Epithelial cell of esophagus (primary cell): ENCODE data around the gene E4F1.

Experiments
- DNase-seq: peaks from one replicate; pipeline ENCODE4 v3.0.0; 2010; ENCODE audit warnings: low read depth
- H3K4me3 ChIP-seq: 2 replicates; pipeline ENCODE4 v1.5.1; 2011; ENCODE audit warnings: mild to moderate bottlenecking, low read length, control low read depth
- TF ChIP-seq, protein P1 (sequence below): IDR thresholded peaks from 2 replicates; pipeline ENCODE4 v1.5.1; 2011; ENCODE audit warnings: low read depth, mild to moderate bottlenecking, low read length, control low read depth, inconsistent platforms; ENCODE audit not compliant: insufficient read depth; ENCODE audit errors: missing control alignments

E4F1 gene, protein sequence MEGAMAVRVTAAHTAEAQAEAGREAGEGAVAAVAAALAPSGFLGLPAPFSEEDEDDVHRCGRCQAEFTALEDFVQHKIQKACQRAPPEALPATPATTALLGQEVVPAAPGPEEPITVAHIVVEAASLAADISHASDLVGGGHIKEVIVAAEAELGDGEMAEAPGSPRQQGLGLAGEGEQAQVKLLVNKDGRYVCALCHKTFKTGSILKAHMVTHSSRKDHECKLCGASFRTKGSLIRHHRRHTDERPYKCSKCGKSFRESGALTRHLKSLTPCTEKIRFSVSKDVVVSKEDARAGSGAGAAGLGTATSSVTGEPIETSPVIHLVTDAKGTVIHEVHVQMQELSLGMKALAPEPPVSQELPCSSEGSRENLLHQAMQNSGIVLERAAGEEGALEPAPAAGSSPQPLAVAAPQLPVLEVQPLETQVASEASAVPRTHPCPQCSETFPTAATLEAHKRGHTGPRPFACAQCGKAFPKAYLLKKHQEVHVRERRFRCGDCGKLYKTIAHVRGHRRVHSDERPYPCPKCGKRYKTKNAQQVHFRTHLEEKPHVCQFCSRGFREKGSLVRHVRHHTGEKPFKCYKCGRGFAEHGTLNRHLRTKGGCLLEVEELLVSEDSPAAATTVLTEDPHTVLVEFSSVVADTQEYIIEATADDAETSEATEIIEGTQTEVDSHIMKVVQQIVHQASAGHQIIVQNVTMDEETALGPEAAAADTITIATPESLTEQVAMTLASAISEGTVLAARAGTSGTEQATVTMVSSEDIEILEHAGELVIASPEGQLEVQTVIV

DNA sequence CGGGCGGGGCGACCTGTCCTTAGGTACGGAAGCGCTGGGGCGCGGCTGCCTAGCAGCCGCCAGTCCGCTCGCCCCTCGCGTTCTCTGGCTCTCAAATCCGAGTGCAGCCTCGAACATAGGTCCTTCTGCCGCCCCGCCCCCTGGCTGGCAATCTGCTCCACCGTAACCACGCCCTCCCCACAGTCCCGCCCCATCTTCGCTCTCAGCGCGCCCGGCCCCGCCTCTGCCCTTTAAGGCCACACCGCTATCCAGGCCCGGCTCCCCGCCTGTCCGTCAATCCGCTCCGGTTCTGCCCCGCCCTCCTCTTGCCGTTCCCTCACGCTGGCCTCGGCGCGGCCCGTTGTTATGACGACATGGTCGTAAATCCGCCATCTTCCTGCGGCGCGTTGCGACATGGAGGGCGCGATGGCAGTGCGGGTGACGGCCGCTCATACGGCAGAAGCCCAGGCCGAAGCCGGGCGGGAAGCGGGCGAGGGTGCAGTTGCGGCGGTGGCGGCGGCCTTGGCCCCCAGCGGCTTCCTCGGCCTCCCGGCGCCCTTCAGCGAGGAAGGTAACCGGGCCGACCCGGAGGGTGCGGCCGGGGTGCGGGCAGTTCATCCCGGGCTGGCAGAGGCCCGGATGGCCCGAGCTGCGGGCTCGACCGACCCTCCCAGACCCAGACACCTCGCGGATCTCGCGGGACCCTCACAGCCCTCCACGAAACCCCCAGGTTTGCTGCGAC is at the start of gene E4F1:
TSS of gene E4F1 (plus strand) at position 371 of the 721 bp plus-strand sequence. CDS start at position 394, 23 bp downstream.
- H3K4me3 ChIP-seq, result peak within 1 kb of the TSS; percentile 87
- DNase-seq, result peak; percentile 100
- TF ChIP-seq, protein P1, sequence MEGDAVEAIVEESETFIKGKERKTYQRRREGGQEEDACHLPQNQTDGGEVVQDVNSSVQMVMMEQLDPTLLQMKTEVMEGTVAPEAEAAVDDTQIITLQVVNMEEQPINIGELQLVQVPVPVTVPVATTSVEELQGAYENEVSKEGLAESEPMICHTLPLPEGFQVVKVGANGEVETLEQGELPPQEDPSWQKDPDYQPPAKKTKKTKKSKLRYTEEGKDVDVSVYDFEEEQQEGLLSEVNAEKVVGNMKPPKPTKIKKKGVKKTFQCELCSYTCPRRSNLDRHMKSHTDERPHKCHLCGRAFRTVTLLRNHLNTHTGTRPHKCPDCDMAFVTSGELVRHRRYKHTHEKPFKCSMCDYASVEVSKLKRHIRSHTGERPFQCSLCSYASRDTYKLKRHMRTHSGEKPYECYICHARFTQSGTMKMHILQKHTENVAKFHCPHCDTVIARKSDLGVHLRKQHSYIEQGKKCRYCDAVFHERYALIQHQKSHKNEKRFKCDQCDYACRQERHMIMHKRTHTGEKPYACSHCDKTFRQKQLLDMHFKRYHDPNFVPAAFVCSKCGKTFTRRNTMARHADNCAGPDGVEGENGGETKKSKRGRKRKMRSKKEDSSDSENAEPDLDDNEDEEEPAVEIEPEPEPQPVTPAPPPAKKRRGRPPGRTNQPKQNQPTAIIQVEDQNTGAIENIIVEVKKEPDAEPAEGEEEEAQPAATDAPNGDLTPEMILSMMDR, result peak; percentile 1

DNA sequence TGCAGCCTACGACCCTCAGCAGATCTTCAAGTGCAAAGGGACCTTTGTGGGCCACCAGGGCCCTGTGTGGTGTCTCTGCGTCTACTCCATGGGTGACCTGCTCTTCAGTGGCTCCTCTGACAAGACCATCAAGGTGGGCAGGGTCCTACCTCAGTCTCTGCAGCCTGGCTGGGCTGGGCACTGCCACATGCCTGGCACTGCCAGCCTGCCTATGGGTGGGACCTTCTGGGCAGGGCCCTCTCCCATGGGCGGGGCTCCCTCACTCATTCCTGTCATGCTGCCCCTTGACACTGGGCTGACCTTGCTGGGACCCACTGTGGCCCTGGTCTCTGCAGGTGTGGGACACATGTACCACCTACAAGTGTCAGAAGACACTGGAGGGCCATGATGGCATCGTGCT is 49.5 kb upstream of the E4F1 start:
- TF ChIP-seq, protein P1, result no peak
- H3K4me3 ChIP-seq, result no peak overlapping the region
- DNase-seq, result no peak

DNA sequence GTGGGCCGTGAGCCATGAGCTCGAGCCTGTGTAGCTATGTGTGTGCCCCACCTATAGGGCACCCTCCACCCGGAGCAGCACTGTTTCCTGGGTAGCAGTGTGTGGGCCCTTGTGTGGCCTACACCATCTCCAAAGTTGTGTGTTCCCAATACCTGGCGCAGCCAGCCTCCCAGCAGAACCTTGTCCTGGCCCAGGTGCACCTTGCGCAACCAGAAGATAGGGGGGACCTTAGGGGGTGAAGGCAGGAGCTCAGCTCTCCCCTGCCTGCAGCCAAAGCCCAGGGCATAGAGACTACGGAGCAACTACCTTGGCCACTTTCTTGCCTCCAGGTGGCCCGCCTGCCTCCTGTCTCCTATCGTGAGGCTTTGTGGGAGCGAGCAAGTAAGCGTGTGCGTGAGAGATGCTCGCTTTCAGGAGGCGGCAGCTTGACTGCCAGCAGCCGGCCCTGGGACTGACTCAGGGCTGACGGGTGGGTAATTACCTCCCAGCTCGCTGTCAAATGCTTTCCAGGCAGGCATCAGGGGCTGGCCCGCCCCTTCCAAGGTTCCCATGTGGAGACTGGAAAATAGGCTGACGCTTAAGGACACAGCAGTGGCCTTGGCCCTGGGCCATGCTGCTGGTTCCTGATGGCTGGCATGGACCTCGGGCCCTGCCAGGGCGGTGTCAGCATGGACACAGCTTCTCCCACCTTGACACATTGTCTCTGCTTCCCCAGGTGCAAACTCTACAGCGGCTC is 48.8 kb upstream of the E4F1 start:
- H3K4me3 ChIP-seq, result no peak overlapping the region
- DNase-seq, result no peak
- TF ChIP-seq, protein P1, result no peak

DNA sequence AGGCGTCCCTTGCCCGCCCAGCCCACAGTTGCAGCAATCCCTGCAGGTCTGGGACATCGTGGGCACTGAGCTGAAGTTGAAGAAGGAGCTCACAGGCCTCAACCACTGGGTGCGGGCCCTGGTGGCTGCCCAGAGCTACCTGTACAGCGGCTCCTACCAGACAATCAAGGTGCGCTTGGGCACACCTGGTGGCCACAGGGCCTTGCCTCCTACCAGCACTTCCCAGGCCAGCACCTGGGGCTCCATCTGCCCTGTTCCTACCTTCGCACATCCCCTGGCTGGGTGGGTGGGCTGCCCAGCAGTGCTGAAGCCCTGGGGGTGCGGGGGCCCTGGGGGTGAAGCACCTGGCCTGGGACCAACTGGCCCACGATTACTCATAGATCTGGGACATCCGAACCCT is 47.9 kb upstream of the E4F1 start:
- TF ChIP-seq, protein P1, result no peak
- no peak overlapping the region for H3K4me3 ChIP-seq
- DNase-seq, result no peak

DNA sequence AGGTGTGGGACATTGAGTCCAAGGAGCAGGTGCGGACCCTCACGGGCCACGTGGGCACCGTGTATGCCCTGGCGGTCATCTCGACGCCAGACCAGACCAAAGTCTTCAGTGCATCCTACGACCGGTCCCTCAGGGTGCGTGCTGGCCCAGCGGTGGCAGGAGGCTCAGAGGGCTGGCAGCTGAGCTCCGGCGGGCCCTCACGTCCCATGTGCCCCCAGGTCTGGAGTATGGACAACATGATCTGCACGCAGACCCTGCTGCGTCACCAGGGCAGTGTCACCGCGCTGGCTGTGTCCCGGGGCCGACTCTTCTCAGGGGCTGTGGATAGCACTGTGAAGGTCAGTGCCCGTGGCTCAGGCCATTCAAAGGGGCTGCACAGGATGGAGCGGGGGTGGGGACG is 47.3 kb upstream of the E4F1 start:
- no peak for DNase-seq
- TF ChIP-seq, protein P1, result no peak
- no peak overlapping the region for H3K4me3 ChIP-seq

DNA sequence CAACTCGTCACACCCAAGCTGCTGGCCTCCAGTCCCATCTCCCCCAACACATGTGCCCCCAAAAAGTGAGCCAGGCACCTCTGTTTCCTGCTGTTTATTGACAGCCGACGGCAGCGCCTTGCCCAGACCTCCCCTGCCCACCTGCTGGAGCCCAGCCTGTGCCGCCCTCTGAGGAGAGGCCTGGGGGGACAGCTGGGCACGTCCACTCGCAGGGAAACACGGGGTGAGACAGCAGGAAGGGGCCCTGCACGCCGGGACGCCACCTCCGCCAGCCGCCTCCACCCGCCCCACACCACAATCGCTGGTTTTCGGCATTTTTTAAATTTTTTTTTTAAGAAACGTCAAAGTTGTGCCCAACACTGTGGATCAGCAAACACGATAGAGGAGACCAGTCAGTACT is 46.3 kb upstream of the E4F1 start:
- TF ChIP-seq, protein P1, result no peak
- no peak overlapping the region for H3K4me3 ChIP-seq
- no peak for DNase-seq
